CD4-positive, alpha-beta T cell treated with Interleukin-6 at 100 ng/mL for 8 hours (primary cell): ENCODE measurements around the gene MYPN.
"Not testable (repeated sequence)": the region's sequence is repeated elsewhere in the genome, so short reads cannot be mapped to it uniquely, and the experiment has no call there.

Experiments used
- DNase-seq: peaks from one replicate; pipeline ENCODE4 v3.0.0-alpha.2; 2020; ENCODE audit warnings: mixed read lengths, low spot score

The MYPN gene

GRCh38 chr10:68231106-68231816 lies 122.0 kb downstream of the MYPN start:
- no peak for DNase-seq

GRCh38 chr10:68231817-68232251 lies 122.5 kb downstream of the MYPN start, which contains the start of gene ATOH7:
Gene ATOH7, minus strand, starts transcription at chr10:68232113. Its CDS starts 436 bp downstream, at chr10:68231677.
- no peak for DNase-seq

DNA sequence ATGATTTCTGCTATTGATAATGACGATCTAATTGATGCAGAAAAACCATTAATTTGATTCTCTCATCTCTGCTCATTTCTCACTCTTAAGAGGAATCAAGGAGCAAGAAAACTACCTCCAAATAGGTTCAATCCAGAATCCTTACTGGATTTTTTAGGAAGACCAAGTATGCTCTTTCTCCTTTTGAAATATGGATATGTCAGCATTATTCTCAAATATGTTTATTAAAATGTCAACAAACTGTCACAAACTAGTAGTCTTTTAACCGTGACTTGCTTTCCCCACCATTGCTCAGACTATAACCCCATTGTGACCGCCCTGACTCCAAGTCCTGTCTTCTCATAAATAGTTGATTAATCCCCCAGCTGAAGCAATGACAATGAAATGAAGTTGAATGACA lies 123.8 kb downstream of the MYPN start:
- no peak for DNase-seq

DNA sequence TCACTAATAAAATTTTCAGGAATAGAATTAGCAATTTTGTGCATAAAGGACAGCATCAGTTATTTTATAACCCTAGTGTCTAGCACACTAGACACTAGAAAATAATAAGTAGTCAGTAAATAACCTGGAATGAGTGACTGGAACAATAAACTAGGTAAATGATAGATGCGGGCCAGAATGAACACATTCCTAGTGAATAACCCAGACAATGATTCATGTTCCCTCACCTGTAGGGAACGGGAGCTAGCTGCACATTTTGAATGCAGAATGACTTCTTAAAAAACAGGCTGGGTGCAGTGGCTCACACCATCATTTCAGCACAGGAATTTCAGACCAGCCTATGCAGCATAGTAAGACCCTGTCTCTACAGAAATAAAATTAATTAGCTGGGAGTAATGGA lies 125.8 kb downstream of the MYPN start:
- DNase-seq, result no peak

GRCh38 chr10:68235581-68235980 lies 126.3 kb downstream of the MYPN start:
- no peak for DNase-seq

DNA sequence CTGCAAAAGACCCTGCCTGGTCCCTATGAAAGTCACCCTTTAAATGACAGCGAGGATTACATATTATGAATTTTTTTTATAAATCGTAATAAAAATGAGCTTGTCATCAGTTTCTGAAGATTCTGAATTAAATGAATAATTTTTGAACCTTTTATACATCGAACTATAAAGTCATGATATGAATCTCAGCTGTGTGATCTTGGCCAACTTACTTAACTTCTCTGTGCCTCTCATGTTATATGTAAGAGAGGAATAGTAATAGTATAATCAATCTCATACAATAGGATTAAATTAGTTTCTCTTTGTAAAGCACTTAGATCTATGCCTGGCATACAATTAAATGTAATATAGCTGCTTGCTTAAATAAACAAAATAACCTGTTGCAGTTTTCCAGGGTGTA lies 127.9 kb downstream of the MYPN start:
- DNase-seq, result no peak

DNA sequence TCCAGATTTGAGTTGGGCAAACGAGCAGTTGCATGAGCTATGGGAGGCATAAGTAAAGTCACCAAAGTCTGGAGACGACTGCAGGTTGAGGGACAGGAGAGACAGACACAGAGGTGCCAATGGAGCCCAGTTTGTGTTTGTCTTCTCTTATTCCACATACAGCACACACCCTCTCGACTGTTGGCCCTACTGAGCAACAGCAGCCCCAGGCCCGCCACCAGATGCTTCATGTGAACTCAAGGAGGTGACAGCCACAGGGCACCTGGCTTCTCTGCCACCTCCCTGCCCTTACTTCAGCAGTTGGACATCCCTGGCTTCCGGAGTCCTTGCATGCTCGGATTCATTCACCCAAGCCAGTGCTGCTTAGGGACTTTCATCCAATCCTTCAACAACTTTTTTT lies 129.1 kb downstream of the MYPN start:
- DNase-seq, result no peak

DNA sequence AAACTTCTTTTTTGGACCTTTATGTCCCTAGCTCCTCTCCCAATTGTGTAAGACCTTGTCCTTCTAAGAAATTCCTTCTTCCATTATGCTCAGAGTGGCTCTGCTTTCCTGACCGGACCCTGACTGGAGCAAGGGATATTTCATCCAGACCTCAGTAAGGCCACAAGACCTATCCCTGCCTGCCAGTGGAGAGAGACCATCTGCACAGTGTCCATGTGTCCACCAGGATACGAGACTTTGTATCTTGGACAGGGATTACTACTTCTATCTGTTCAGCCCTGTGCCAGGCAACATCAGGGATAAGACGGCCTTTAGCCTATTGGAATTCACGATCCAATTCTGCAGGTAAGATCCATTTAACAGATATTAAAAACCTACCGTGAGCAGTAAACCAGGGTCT lies 129.8 kb downstream of the MYPN start:
- no peak for DNase-seq

DNA sequence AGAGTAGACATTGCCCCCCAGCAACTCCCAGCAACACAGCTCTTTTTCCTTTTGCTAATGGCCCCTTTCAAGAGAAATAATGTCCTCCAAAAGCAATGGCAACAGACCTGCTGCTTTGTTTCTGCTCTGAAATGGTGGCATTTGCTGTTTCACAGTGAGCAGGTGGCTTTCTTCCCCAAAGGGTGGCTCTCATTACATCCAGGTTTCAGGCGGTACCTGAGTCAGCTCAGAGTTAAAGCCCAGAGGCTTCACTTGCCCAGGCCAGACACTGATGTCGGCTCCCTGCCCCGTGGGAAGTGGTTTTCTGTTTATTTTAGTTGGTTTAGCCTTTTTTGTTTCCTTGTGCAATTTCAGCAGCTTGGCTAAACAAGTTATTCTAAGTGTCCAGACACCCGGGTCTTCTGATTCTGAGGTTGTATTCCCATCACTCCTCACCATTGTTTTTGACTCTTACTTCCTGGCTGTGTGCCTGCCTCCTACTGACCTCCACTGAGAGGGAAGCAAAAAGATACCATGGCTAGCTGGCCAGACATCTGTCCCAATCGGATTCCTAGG lies 130.4 kb downstream of the MYPN start:
- no peak for DNase-seq

- no peak for DNase-seq
Measured at GRCh38 chr10:68242051-68242450, 132.8 kb downstream of the MYPN start.

- DNase-seq, result not testable (repeated sequence)
Measured at GRCh38 chr10:68246397-68246796, 137.1 kb downstream of the MYPN start.

DNA sequence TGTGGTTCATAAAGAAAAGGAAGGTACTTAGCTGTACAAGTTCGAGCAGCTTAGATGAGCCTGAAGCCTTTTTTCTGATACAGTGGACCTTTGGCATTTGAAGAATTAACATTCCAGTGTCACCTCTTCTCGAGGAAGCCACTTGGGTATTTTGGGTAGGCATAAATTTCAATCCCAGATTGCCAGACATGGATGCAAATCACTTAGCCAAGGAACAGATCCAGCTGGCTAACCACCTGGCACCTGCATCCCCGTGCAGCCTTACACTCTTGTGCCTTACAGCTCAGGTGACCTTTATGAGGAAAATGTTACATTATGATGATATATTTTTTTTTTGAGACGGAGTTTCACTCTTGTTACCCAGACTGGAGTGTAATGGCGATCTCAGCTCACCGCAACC lies 138.6 kb downstream of the MYPN start:
- DNase-seq, result no peak

DNA sequence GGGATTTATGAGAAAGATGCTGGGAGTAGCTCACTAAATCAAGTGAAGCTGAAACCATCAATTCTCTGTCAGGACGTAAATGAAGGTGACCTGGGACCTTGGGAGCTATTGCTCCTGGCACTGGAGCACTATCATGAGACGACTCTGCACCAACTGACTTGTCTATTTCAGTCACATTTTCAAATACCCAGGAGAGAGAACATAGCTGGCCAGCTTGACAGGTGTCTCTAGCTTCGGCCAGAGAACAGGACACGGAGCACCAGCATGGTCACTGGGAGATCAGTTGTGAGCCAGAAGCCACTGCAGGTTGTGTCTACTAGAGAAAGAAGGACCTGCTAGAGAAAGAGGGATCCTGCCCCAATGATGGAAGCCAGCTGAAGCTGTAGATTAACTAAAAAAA lies 140.0 kb downstream of the MYPN start:
- DNase-seq, result no peak

DNA sequence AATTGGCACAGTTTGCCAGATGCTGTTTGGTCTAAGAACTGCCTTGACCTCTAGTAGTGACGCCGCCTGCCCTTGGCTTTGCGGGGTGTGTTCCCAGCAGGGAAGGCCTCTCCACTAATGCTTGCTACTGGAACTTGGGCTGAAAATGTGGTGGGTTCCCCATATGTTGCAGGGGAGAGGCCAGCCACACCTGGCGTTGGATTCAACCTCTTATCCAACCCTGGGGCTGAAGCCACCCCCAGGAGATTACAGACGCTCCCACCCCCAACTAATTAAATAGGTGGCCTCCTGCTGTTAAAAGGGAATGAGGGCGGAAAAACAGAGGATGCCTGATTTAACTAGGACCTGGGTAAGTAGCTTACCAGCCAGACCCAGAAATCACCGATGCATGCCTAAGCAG lies 141.9 kb downstream of the MYPN start:
- no peak for DNase-seq

DNA sequence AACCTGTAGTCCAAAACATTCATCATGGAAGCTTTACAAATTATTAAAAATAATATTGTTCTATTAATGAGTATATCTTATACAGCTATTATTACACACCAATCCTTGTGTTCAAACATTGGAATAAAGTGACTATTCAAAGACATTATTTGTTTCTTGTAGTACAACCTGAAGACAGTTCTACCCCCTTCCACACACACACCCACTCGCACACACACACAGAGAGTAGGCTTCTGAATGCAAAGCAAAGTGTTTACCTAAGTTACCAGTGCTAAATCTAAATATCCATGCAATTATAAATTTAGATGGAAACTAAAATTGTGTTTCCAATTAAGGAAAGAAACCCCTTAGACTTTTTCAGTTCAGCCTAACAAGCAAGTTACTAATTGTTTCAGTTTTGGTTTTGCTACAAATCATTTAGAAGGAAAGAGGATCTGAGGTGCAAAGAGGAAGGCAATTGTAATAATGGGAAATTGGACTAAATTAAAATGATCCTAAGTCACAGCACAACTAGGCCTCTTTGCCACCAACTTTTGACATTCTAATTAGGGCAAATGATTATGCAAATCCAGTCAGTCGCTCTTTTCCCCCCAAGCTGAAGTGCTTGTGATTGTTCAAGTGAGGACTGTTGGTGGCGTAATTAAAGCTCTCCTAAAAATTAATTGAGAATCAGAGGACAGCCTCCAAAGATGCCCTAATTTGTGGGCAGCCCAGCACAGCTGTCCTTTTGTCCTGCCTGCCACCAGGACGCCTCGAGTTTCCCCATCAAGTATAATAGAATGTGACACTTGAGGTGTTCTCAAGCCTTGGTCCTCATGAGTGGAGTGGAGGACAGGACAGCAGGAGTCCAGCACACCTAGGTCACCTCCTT lies 142.6 kb downstream of the MYPN start:
- DNase-seq, result no peak

DNA sequence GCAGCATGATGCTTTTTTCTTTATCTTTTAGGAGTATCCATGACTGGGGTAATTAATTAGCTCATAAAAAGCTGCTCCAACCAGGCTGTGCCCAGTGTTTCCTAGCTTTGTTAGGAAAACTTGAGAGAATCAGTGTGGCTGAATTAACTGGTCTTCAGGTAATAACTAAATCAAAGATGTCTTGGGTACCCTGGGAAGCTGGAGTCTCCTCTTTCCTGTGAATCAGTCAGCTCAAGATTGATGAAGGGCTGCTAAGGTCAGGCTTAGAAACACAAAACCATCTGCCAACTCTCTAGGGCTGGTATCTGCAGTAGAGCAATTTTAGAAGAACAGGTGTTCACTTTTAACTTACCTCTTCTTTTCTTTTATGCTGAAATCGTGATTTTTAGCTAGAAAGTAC lies 144.1 kb downstream of the MYPN start:
- no peak for DNase-seq

GRCh38 chr10:68261132-68261856 lies 152.0 kb downstream of the MYPN start:
- DNase-seq, result no peak
